ENCODE data around the gene CHD5. TPM values are rescaled to one million over a fixed set of nuclear protein-coding genes. Genes with fewer than 3 reads are reported as not detected.

Gene CHD5
- 0.03 to 0.07 TPM (median 0.05 TPM) in 3 replicates for polyA plus RNA-seq
- 0.47 TPM for polyA plus RNA-seq (2011; ENCODE audit: low read depth)
- polyA plus RNA-seq (2011; cell fraction: cytosol; rRNA removed) = 0.04 and 0.07 TPM in 2 replicates
- polyA plus RNA-seq (2011; cell fraction: nucleus; rRNA removed) = 0.27 and 0.33 TPM in 2 replicates
- polyA plus RNA-seq (2012; ENCODE audit: low replicate concordance) = 0.10 TPM in 2 replicates
- polyA minus RNA-seq = 0.39 TPM in 1 of 3 replicates, not detected in the others
- not detected for polyA minus RNA-seq (2011; cell fraction: cytosol; rRNA and poly(A)+ RNA removed)
- polyA minus RNA-seq (2011; cell fraction: nucleus; rRNA and poly(A)+ RNA removed) = 0.11 and 0.16 TPM in 2 replicates

DNA sequence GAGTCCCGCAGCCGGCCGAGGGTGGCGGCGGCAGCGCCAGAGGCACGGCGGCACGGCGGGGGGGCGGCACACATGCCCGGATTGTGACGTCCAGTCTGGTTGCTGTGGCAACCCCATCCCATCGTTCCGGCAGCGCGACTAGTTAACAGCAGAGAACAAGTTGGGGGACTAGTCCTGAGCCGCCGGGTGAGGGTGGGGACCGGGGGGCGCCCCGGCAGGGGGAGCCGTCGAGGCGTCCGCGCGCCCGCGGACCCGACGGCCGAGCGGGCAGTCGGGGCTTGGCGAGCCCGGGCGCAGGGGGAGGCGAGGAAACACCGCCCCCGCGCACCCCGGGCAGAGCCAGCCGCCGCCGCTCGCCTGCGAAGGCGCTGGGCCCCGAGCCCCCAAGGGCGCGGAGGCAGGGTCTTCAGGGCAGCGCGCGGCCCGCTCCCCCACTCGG lies at the start of gene CHD5:
Gene CHD5 (minus strand): TSS at position 54 of the 439 bp plus-strand sequence. CDS start 298 bp downstream, outside the sequence.
- no peak for TF ChIP-seq CTCF (optimal IDR thresholded peaks at IDR 0.05 in 1 of 3, IDR thresholded peaks at IDR 0.05 in 1 of 3, conservative IDR thresholded peaks at IDR 0.05 in 1 of 3; ENCODE audit: extremely low read depth in 1 of 3, insufficient read depth in 2 of 3, low read length in 3 of 3)
- peak; percentile 15 for TF ChIP-seq EZH2 (IDR thresholded peaks at IDR 0.05; ENCODE audit: low read length)
- H3K27me3 ChIP-seq (ENCODE audit: control insufficient read depth, extremely low read depth, insufficient read depth, low read length) = peaks cover 56% of the 10 kb centered on the region
- H3K79me2 ChIP-seq (ENCODE audit: control insufficient read depth, insufficient read depth, low read length) = no peaks in the 10 kb centered on the region
- H3K27ac ChIP-seq (ENCODE audit: control insufficient read depth, insufficient read depth, low read length) = no peak within 1 kb of the TSS
- dilution Hi-C loops (cut with MboI; ENCODE audit: extremely low pct_ligation_motif_present, low sequenced_read_pairs) = no loop called here
- H4K20me1 ChIP-seq (ENCODE audit: control insufficient read depth, extremely low read depth, insufficient read depth, low read length) = peaks cover 23% of the 10 kb centered on the region
- peaks cover 3% of the 10 kb centered on the region for H3K9me1 ChIP-seq (ENCODE audit: control insufficient read depth, extremely low read depth, insufficient read depth, low read length)
- no peak within 1 kb of the TSS for H3K4me2 ChIP-seq (ENCODE audit: control insufficient read depth, extremely low read depth, insufficient read depth, low read depth, low read length)
- H3K4me1 ChIP-seq (ENCODE audit: control insufficient read depth, extremely low read depth, insufficient read depth, low read length) = peaks cover 14% of the 10 kb centered on the region
- peaks cover 0 to 3% of the 10 kb centered on the region in 2 experiments for H3K36me3 ChIP-seq (ENCODE audit: control insufficient read depth in 2 of 2, extremely low read depth in 1 of 2, insufficient read depth in 2 of 2, low read length in 2 of 2)
- no peak within 1 kb of the TSS for H2AFZ ChIP-seq (ENCODE audit: control insufficient read depth, low read length)
- no peak within 1 kb of the TSS for H3K9ac ChIP-seq (ENCODE audit: control insufficient read depth, extremely low read depth, insufficient read depth, low read length)
- H3K4me3 ChIP-seq (ENCODE audit: control insufficient read depth in 2 of 3, extremely low read depth in 1 of 3, insufficient read depth in 2 of 3, low read depth in 1 of 3, low read length in 3 of 3) = no peak within 1 kb of the TSS
- FAIRE-seq = no peak
- no peak for DNase-seq (ENCODE audit: low read depth, low spot score)
- H3K9me3 ChIP-seq (ENCODE audit: control insufficient read depth, low read depth, low read length) = no peaks in the 10 kb centered on the region

DNA sequence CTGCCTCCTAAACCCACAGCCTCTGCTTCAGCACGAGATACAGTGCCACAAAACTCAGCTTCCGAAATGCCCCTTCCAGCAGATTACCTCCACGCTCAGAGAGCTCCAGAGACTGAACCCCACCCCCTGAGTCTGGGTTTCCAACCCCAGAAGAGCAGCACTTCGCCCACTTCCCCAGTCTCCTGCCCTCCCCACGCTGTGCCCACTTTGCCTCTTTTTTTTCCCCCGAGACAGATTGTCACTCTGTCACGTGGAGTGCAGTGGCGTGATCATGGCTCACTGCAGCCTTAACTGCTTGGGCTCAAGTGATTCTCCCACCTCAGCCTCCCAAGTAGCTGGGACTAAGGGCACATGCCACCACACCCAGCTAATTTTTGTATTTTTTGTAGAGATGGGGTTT lies 45.5 kb upstream of the CHD5 start:
- TF ChIP-seq EZH2 (IDR thresholded peaks at IDR 0.05; ENCODE audit: low read length) (no peak), CTCF (optimal IDR thresholded peaks at IDR 0.05 in 1 of 3, IDR thresholded peaks at IDR 0.05 in 1 of 3, conservative IDR thresholded peaks at IDR 0.05 in 1 of 3; ENCODE audit: extremely low read depth in 1 of 3, insufficient read depth in 2 of 3, low read length in 3 of 3) (no peak)
- FAIRE-seq (no peak), DNase-seq (ENCODE audit: low read depth, low spot score) (no peak)
- no peak overlapping the region for H3K9ac ChIP-seq (ENCODE audit: control insufficient read depth, extremely low read depth, insufficient read depth, low read length)
- H3K9me3 ChIP-seq (ENCODE audit: control insufficient read depth, low read depth, low read length) = no peaks in the 10 kb centered on the region
- no peaks in the 10 kb centered on the region for H4K20me1 ChIP-seq (ENCODE audit: control insufficient read depth, extremely low read depth, insufficient read depth, low read length)
- H3K27me3 ChIP-seq (ENCODE audit: control insufficient read depth, extremely low read depth, insufficient read depth, low read length) = no peaks in the 10 kb centered on the region
- H3K4me1 ChIP-seq (ENCODE audit: control insufficient read depth, extremely low read depth, insufficient read depth, low read length) = peaks cover 4% of the 10 kb centered on the region
- dilution Hi-C loops (cut with MboI; ENCODE audit: extremely low pct_ligation_motif_present, low sequenced_read_pairs) = no loop called here
- H3K4me3 ChIP-seq (ENCODE audit: control insufficient read depth in 2 of 3, extremely low read depth in 1 of 3, insufficient read depth in 2 of 3, low read depth in 1 of 3, low read length in 3 of 3) = no peak overlapping the region
- no peak overlapping the region for H3K4me2 ChIP-seq (ENCODE audit: control insufficient read depth, extremely low read depth, insufficient read depth, low read depth, low read length)
- peaks cover 2% of the 10 kb centered on the region for H3K79me2 ChIP-seq (ENCODE audit: control insufficient read depth, insufficient read depth, low read length)
- H3K27ac ChIP-seq (ENCODE audit: control insufficient read depth, insufficient read depth, low read length) = no peak overlapping the region
- peaks cover 24 to 36% of the 10 kb centered on the region in 2 experiments for H3K36me3 ChIP-seq (ENCODE audit: control insufficient read depth in 2 of 2, extremely low read depth in 1 of 2, insufficient read depth in 2 of 2, low read length in 2 of 2)
- H3K9me1 ChIP-seq (ENCODE audit: control insufficient read depth, extremely low read depth, insufficient read depth, low read length) = no peaks in the 10 kb centered on the region
- no peak overlapping the region for H2AFZ ChIP-seq (ENCODE audit: control insufficient read depth, low read length)

Data from keratinocyte (primary cell).